PC-3 (cell line): ENCODE measurements around the gene KYAT1. TPM values are rescaled to one million over a fixed set of nuclear protein-coding genes. Genes with fewer than 3 reads are reported as not detected.

ENCODE experiments used
- ATAC-seq: fragments of 200-7000 bp; cut with Tn5 transposase; 2 replicates; pipeline ENCODE4 v1.9.1; 2020; ENCODE audit warnings: mild to moderate bottlenecking, moderate library complexity
- BruUV-seq: library from RNA; stranded (reverse); fragments of 400-500 nt; replicated peaks from 2 replicates; lab custom pipeline; 2021; lab: Mats Ljungman, UMichigan
- CTCF ChIA-PET: fragments of 300-600 bp; sonication (Branson Sonifier 250); formaldehyde crosslinking; loops from one replicate; lab custom pipeline; 2022; ENCODE audit warnings: antibody characterized with exemption; lab: Charles Lee
- POLR2A ChIA-PET: fragments of 300-600 bp; sonication (Branson Sonifier 250); formaldehyde crosslinking; loops from one replicate; lab custom pipeline; 2022; ENCODE audit warnings: antibody characterized with exemption; ENCODE audit not compliant: unreplicated experiment; lab: Charles Lee
- DNase-seq: peaks from one replicate; pipeline ENCODE4 v3.0.0-alpha.2; 2015
- H2AFZ ChIP-seq: fragments of 300-600 bp; sonication (generic); 2 replicates; pipeline ENCODE4 v1.6.0; 2016; ENCODE audit warnings: antibody characterized with exemption, low read length
- H3F3A ChIP-seq: fragments of 300-600 bp; sonication (generic); one replicate; pipeline ENCODE4 v1.6.0; 2017; ENCODE audit warnings: antibody characterized with exemption, low read length, control low read depth, mild to moderate bottlenecking; ENCODE audit not compliant: unreplicated experiment
- H3K27ac ChIP-seq: fragments of 300-600 bp; sonication (generic); 2 replicates; pipeline ENCODE4 v1.5.1; 2016; ENCODE audit warnings: mild to moderate bottlenecking, low read length
- H3K27me3 ChIP-seq: fragments of 300-600 bp; sonication (generic); 2 replicates; pipeline ENCODE4 v1.6.1; 2016; ENCODE audit warnings: low read length, mixed read lengths
- H3K36me3 ChIP-seq: fragments of 300-600 bp; sonication (generic); 2 replicates; pipeline ENCODE4 v1.6.1; 2016; ENCODE audit warnings: low read depth, mixed run types, low read length, mixed read lengths
- H3K4me1 ChIP-seq: fragments of 300-600 bp; sonication (generic); 2 replicates; pipeline ENCODE4 v1.5.1; 2016; ENCODE audit warnings: low read length; ENCODE audit not compliant: insufficient read depth
- H3K4me2 ChIP-seq: fragments of 300-600 bp; sonication (generic); 2 replicates; pipeline ENCODE4 v1.6.0; 2016; ENCODE audit warnings: low read length
- H3K4me3 ChIP-seq: fragments of 300-600 bp; sonication (generic); 2 replicates; pipeline ENCODE4 v1.5.1; 2016; ENCODE audit warnings: mild to moderate bottlenecking, low read length, mixed read lengths
- H3K79me2 ChIP-seq: fragments of 300-600 bp; sonication (generic); 2 replicates; pipeline ENCODE4 v1.6.1; 2017; ENCODE audit warnings: low read length, mixed read lengths
- H3K9ac ChIP-seq: fragments of 300-600 bp; sonication (generic); 2 replicates; pipeline ENCODE4 v1.6.0; 2016; ENCODE audit warnings: mild to moderate bottlenecking, low read length
- H3K9me2 ChIP-seq: fragments of 300-600 bp; sonication (generic); replicated peaks from 2 replicates; pipeline ENCODE4 v1.6.1; 2016; ENCODE audit warnings: mixed run types, low read length, mixed read lengths
- H3K9me3 ChIP-seq: fragments of 300-600 bp; sonication (generic); 2 replicates; pipeline ENCODE4 v1.6.1; 2016; ENCODE audit warnings: low read length, mixed read lengths
- H4K20me1 ChIP-seq: fragments of 300-600 bp; sonication (generic); 2 replicates; pipeline ENCODE4 v1.6.1; 2016; ENCODE audit warnings: low read length, mixed read lengths
- CTCF ChIP-seq: fragments of 300-600 bp; sonication (generic); conservative IDR thresholded peaks from 2 replicates; pipeline ENCODE4 v1.5.1; 2017; ENCODE audit warnings: antibody characterized with exemption, low read depth, mild to moderate bottlenecking, low read length
- EZH2 ChIP-seq: fragments of 300-600 bp; sonication (generic); IDR thresholded peaks from one replicate; pipeline ENCODE4 v1.6.1; 2017; ENCODE audit warnings: antibody characterized with exemption, mild to moderate bottlenecking, low read length; ENCODE audit not compliant: unreplicated experiment
- EZH2phosphoT487 ChIP-seq: fragments of 300-600 bp; sonication (generic); IDR thresholded peaks from 2 replicates; pipeline ENCODE4 v1.6.1; 2018; ENCODE audit warnings: mild to moderate bottlenecking, antibody characterized with exemption, low read length, borderline replicate concordance
- intact Hi-C: fragments of 100-400 bp; cut with micrococcal nuclease; formaldehyde crosslinking; loops from 2 replicates; pipeline ENCODE4 v1.9.0; 2023
- total RNA-seq: library from RNA; depleted of rRNA; stranded (reverse); fragments of >200 nt; gene quantifications from 2 replicates; pipeline ENCODE4 v1.2.3, GENCODE V29; 2014

Gene KYAT1
- total RNA-seq, 1 experiment from 2014 or later, result 7.4 TPM

GRCh38 chr9:128828719-128829452 lies 52.9 kb downstream of the KYAT1 start:
- peak overlapping the region; percentile 89 for H3K9ac ChIP-seq
- no peaks in the 10 kb centered on the region for H3K27me3 ChIP-seq
- no peaks in the 10 kb centered on the region for H3F3A ChIP-seq
- no peak overlapping the region for H3K27ac ChIP-seq
- H3K9me3 ChIP-seq, result no peaks in the 10 kb centered on the region
- H3K79me2 ChIP-seq, result peaks cover 17% of the 10 kb centered on the region
- TSS peak; percentile 43 for BruUV-seq
- H4K20me1 ChIP-seq, result no peaks in the 10 kb centered on the region
- peaks cover 9% of the 10 kb centered on the region for H3K4me1 ChIP-seq
- peak overlapping the region; percentile 98 for H3K4me3 ChIP-seq
- POLR2A ChIA-PET, result interaction anchor here (0.5 kb wide), 1 partner anchor 162 kb away, joined by 4 read pairs; no protein-coding TSS in a partner anchor
- intact Hi-C loops, result no loop called here
- peak overlapping the region; percentile 100 for H3K4me2 ChIP-seq
- TF ChIP-seq CTCF (no peak), EZH2 (no peak), EZH2phosphoT487 (no peak)
- peak; percentile 5 for ATAC-seq
- no peaks in the 10 kb centered on the region; the same call in 1 of the 2 replicates for H3K36me3 ChIP-seq
- no peak for DNase-seq
- CTCF ChIA-PET, result interaction anchor here (0.7 kb wide), 1 partner anchor 93 kb away, joined by 4 read pairs; no protein-coding TSS in a partner anchor
- no peaks in the 10 kb centered on the region for H3K9me2 ChIP-seq
- H2AFZ ChIP-seq, result peak overlapping the region; percentile 65

- POLR2A ChIA-PET, result no interaction called here
- peak overlapping the region; percentile 98 for H3K4me3 ChIP-seq
- no TSS peak for BruUV-seq
Measured at GRCh38 chr9:128828267-128828666, 53.5 kb downstream of the KYAT1 start.

More at GRCh38 chr9:128828267-128828666, 53.5 kb downstream of the KYAT1 start:
- intact Hi-C loops, result no loop called here
- Histone ChIP-seq H3K9me2 (no peaks in the 10 kb centered on the region), H3K36me3 (no peaks in the 10 kb centered on the region; the same call in 1 of the 2 replicates), H3K27ac (no peak overlapping the region), H4K20me1 (no peaks in the 10 kb centered on the region), H3K27me3 (no peaks in the 10 kb centered on the region), H3F3A (no peaks in the 10 kb centered on the region), H3K9me3 (no peaks in the 10 kb centered on the region), H2AFZ (no peak overlapping the region), H3K4me2 (peak overlapping the region; percentile 100), H3K9ac (no peak overlapping the region), H3K79me2 (peaks cover 17% of the 10 kb centered on the region), H3K4me1 (peaks cover 9% of the 10 kb centered on the region)
- CTCF ChIA-PET, result no interaction called here
- ATAC-seq, result no peak
- TF ChIP-seq CTCF (no peak), EZH2 (no peak), EZH2phosphoT487 (no peak)
- no peak for DNase-seq
